Stomach smooth muscle (tissue), 2 donors: ENCODE data around the gene REM2.

ENCODE experiments used
- H3K27ac ChIP-seq: one replicate; pipeline ENCODE4 v1.7.0; 2013; ENCODE audit warnings: mild to moderate bottlenecking, low read length, inconsistent platforms
- H3K27me3 ChIP-seq, 2 donors: one replicate each; pipeline ENCODE4 v1.7.0; 2013; ENCODE audit warnings: low read length in 2 of 2; ENCODE audit not compliant: insufficient read depth in 2 of 2, control insufficient read depth in 1 of 2
- H3K36me3 ChIP-seq, 2 donors: one replicate each; pipeline ENCODE4 v1.7.0; 2013; ENCODE audit warnings: low read length in 2 of 2; ENCODE audit not compliant: control insufficient read depth in 2 of 2, insufficient read depth in 2 of 2
- H3K4me1 ChIP-seq: one replicate; pipeline ENCODE4 v1.7.0; 2013; ENCODE audit warnings: low read length; ENCODE audit not compliant: control insufficient read depth, insufficient read depth
- H3K4me3 ChIP-seq, 2 donors: one replicate each; pipeline ENCODE4 v1.7.0; 2013; ENCODE audit warnings: low read length in 2 of 2
- H3K9ac ChIP-seq, 2 donors: one replicate each; pipeline ENCODE4 v1.7.0; 2013; ENCODE audit warnings: low read length in 2 of 2, mild to moderate bottlenecking in 1 of 2
- H3K9me3 ChIP-seq, 2 donors: one replicate each; pipeline ENCODE4 v1.7.0; 2013; ENCODE audit warnings: low read length in 2 of 2; ENCODE audit not compliant: control insufficient read depth in 2 of 2
- donor health status: healthy.
- donor health status: Pancreatic carcinoma.

REM2 gene

DNA sequence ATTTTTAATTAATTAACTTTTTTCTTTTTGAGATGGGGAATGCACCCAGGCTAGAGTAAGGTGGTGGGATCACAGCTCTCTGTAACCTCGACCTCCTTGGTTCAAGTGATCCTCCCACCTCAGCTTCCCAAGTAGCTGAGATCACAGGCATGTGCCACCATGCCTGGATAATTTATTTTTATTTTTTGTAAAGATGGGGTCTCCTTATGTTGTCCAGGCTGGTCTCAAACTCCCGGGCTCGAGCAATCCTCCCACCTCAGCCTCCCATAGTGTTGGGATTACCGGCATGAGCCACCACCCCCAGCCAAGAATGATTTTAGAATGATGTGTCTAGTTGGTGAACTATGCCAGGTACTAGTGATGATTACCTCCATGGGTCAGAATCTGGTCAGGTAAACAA lies 18.0 kb upstream of the REM2 start:
- no peaks in the 10 kb centered on the region for H3K36me3 ChIP-seq
- H3K4me3 ChIP-seq, result no peak overlapping the region
- H3K4me1 ChIP-seq, result peaks cover 4% of the 10 kb centered on the region
- no peaks in the 10 kb centered on the region for H3K9me3 ChIP-seq
- H3K27ac ChIP-seq, result no peak overlapping the region
- no peak overlapping the region for H3K9ac ChIP-seq
- no peaks in the 10 kb centered on the region for H3K27me3 ChIP-seq

DNA sequence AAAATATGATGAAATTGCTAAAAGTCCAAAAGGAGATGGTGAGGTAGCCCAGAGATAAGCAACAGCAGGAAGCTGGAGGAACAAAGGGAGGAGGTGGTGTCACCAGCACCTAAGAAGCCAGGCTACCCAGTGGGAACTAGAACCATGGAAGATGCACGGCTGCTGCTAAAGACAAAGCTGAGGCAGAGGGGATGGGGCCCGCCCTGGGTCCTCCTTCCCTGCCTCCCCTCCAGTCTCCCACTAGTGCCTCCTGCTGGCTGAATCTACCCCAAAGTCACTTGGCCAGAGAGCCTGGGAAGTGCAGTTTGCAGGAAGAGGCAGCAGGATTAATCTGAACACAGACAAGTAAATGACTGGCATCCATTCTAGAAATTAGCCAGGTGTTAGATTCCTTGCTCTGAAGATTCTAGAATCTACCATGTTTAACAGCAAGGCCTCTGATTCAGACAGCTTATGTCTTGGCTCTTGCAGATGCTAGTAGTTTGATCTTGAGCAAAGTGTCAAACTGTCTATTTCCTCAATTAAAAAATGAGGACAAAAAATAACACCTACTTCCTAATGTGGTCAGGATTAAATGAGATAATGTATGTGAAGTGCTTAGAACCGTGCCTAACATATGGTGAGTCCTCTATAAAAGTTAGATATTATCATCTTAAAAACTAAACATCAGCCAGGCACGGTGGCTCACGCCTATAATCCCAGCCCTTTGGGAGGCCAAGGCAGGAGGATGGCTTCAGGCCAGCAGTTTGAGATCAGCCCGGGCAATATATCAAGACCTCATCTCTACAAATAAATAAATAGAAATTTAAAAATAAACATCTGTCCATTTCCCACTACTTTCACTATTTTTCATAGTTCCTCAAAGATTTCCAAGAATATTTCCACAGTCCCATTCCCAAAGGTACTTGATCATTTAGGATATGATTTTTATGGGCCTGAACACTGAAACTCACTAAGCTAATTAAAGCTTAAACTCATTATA lies 17.3 kb upstream of the REM2 start:
- Histone ChIP-seq H3K4me3 (no peak overlapping the region), H3K27me3 (no peaks in the 10 kb centered on the region), H3K27ac (no peak overlapping the region), H3K9ac (no peak overlapping the region), H3K4me1 (peaks cover 9% of the 10 kb centered on the region), H3K36me3 (no peaks in the 10 kb centered on the region), H3K9me3 (no peaks in the 10 kb centered on the region)

DNA sequence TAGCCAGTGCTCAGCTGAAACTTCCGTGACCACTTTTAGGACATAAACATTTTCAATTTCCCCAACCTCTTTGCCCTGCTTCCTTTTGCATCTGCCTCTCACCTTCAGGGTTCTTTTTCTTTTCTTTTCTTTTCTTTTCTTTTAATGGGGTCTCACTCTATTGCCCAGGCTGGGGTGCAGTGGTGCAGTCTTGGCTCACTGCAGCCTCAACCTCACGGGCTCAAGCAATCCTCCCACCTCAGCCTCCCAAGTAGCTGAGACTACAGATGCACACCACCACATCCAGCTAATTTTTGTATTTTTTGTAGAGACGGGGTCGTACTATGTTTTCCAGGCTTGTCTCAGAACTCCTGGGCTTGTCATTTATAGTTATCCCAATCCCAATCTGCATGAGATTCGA lies 16.1 kb upstream of the REM2 start:
- Histone ChIP-seq H3K4me3 (no peak overlapping the region), H3K9me3 (no peaks in the 10 kb centered on the region), H3K9ac (no peak overlapping the region), H3K36me3 (no peaks in the 10 kb centered on the region), H3K4me1 (peaks cover 14% of the 10 kb centered on the region), H3K27ac (no peak overlapping the region), H3K27me3 (no peaks in the 10 kb centered on the region)

DNA sequence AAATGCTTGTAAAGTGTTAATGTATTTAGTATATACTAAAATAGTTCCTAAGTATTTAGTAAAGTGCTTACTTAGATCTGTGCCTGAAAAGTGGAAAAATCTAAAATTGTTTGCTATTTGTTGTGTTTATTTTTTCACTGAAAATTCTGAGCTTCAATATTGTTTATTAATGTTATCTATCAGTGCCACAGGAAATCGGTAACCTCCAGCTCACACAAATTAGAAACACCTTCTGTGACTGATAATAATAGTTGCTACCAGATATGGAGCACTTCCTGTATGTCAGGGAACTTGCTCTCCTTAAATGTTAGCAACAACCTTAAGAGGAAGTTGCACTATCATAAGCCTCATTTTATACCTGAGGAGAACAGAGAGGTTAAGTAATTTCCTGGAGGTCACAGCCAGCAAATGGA lies 12.2 kb upstream of the REM2 start:
- peaks cover 31% of the 10 kb centered on the region for H3K4me1 ChIP-seq
- H3K27me3 ChIP-seq, result no peaks in the 10 kb centered on the region
- no peaks in the 10 kb centered on the region for H3K9me3 ChIP-seq
- peak overlapping the region; percentile 96 for H3K27ac ChIP-seq
- peak overlapping the region; percentile 90 to 91 for H3K9ac ChIP-seq
- H3K36me3 ChIP-seq, result peaks cover 17 to 19% of the 10 kb centered on the region in 2 donors
- peak overlapping the region; percentile 81 to 88 for H3K4me3 ChIP-seq

DNA sequence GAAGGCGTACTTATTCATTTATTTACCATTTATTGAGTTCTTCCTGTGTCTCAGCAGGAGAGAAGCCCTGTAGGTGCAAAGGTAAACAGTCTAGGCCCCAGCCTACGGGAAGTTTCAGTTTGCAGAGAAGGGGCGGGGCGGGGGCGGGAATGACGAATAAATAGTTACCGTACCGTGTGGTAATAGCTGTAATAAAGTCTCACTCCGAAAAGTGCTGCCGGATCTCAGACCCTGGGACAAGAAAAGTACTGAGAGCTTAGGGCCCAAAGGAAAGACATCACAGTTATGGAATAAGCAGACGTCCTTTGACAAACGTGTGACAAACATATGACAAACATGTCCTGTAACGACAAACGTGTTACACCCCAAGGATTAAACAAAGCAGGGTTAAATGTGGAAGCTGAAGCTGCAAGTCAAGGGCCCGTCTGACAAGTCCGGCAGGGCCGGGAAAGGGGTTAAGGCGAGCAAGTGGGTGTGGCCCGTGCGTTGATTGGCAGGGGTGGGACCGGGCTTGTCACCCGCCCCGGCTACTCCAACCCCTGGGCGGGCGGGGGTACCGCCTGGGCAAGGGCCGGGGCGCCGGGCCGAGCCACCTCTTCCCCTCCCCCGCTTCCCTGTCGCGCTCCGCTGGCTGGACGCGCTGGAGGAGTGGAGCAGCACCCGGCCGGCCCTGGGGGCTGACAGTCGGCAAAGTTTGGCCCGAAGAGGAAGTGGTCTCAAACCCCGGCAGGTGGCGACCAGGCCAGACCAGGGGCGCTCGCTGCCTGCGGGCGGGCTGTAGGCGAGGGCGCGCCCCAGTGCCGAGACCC lies 11.6 kb upstream of the REM2 start, which contains the start of gene LRP10:
Gene LRP10 (plus strand): TSS at position 517 of the 809 bp plus-strand sequence. CDS start 564 bp downstream, outside the sequence.
- H3K36me3 ChIP-seq, result peaks cover 23 to 25% of the 10 kb centered on the region in 2 donors
- H3K4me1 ChIP-seq, result peaks cover 34% of the 10 kb centered on the region
- H3K9ac ChIP-seq, result peak within 1 kb of the TSS; percentile 90 to 91

DNA sequence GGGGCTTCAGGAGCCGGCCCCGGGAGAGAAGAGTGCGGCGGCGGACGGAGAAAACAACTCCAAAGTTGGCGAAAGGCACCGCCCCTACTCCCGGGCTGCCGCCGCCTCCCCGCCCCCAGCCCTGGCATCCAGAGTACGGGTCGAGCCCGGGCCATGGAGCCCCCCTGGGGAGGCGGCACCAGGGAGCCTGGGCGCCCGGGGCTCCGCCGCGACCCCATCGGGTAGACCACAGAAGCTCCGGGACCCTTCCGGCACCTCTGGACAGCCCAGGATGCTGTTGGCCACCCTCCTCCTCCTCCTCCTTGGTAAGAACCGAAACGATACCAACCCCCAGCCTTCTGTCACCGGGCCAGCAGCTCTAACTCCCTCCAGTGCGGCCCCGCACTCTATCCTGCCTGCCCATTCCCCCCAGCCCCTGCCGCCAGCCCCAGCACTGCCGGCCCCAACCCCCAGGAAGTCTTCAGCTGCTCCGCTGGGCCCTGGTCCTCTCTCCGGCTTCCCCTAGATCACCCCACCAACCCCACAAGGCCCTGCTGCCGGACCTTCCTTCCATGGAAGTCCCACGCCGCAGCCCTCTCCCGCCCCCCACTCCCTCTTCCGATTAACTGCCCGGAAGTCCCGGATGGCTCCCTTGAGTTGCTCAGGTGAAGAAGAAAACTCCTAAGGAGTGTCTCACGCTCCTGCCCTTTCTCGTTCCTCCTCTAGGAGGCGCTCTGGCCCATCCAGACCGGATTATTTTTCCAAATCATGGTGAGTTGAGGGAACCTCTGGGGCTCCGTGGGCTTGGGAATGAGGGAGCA lies 10.8 kb upstream of the REM2 start:
- Histone ChIP-seq H3K36me3 (peaks cover 30 to 32% of the 10 kb centered on the region in 2 donors), H3K9ac (peak overlapping the region; percentile 90 to 91), H3K9me3 (no peaks in the 10 kb centered on the region), H3K27ac (peak overlapping the region; percentile 96), H3K27me3 (no peaks in the 10 kb centered on the region), H3K4me3 (peak overlapping the region; percentile 81 to 88), H3K4me1 (peaks cover 34% of the 10 kb centered on the region)

More for the DNA sequence above, 11.6 kb upstream of the REM2 start, which contains the start of gene LRP10:
- Histone ChIP-seq H3K27me3 (no peaks in the 10 kb centered on the region), H3K9me3 (no peaks in the 10 kb centered on the region), H3K4me3 (peak within 1 kb of the TSS; percentile 81 to 88), H3K27ac (peak within 1 kb of the TSS; percentile 96)

DNA sequence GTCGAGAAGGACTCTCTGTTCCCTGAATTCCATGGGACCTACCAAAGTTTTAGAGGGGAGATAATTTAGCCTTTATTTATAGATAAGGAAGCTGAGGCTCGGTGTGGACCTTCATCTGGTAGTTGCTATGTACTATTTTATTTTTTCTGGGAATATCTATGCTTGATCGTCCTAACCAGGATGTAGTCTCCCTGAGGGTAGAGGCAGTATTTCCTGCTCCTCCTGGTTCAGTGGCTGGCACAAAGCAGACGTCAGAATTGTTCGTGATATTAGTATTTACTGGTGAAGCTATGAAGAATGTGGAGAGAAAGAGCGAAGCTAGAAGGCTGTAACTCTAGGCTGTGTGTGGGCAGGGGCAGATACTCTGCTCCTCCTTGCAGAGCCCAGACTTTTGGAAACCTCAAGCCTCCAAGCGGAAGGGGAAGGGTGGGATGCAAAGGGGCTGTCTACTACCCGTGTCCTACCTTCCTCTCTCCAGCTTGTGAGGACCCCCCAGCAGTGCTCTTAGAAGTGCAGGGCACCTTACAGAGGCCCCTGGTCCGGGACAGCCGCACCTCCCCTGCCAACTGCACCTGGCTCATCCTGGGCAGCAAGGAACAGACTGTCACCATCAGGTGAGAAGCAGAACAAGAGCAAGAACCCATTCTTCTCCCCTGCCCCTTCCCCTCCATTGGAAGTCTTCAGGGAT lies 10.0 kb upstream of the REM2 start:
- peak overlapping the region; percentile 81 to 88 for H3K4me3 ChIP-seq
- H3K27me3 ChIP-seq, result no peaks in the 10 kb centered on the region
- H3K27ac ChIP-seq, result peak overlapping the region; percentile 96
- H3K36me3 ChIP-seq, result peaks cover 37 to 39% of the 10 kb centered on the region in 2 donors
- no peaks in the 10 kb centered on the region for H3K9me3 ChIP-seq
- H3K9ac ChIP-seq, result peak overlapping the region; percentile 90 to 91
- peaks cover 34% of the 10 kb centered on the region for H3K4me1 ChIP-seq

DNA sequence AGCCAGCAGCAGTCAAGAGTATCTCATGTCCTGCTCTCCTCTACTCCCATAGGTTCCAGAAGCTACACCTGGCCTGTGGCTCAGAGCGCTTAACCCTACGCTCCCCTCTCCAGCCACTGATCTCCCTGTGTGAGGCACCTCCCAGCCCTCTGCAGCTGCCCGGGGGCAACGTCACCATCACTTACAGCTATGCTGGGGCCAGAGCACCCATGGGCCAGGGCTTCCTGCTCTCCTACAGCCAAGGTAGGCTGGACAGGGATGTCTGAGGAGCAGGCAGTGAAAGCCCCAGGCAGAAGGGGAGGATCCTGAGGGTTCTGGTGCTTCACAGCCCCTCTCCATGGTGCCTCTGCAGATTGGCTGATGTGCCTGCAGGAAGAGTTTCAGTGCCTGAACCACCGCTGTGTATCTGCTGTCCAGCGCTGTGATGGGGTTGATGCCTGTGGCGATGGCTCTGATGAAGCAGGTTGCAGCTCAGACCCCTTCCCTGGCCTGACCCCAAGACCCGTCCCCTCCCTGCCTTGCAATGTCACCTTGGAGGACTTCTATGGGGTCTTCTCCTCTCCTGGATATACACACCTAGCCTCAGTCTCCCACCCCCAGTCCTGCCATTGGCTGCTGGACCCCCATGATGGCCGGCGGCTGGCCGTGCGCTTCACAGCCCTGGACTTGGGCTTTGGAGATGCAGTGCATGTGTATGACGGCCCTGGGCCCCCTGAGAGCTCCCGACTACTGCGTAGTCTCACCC lies 7.8 kb upstream of the REM2 start:
- H3K27ac ChIP-seq, result no peak overlapping the region
- no peak overlapping the region for H3K9ac ChIP-seq
- H3K4me1 ChIP-seq, result peaks cover 28% of the 10 kb centered on the region
- no peaks in the 10 kb centered on the region for H3K9me3 ChIP-seq
- no peaks in the 10 kb centered on the region for H3K27me3 ChIP-seq
- peaks cover 44 to 45% of the 10 kb centered on the region in 2 donors for H3K36me3 ChIP-seq
- no peak overlapping the region for H3K4me3 ChIP-seq

DNA sequence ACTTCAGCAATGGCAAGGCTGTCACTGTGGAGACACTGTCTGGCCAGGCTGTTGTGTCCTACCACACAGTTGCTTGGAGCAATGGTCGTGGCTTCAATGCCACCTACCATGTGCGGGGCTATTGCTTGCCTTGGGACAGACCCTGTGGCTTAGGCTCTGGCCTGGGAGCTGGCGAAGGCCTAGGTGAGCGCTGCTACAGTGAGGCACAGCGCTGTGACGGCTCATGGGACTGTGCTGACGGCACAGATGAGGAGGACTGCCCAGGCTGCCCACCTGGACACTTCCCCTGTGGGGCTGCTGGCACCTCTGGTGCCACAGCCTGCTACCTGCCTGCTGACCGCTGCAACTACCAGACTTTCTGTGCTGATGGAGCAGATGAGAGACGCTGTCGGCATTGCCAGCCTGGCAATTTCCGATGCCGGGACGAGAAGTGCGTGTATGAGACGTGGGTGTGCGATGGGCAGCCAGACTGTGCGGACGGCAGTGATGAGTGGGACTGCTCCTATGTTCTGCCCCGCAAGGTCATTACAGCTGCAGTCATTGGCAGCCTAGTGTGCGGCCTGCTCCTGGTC lies 7.2 kb upstream of the REM2 start:
- H3K4me3 ChIP-seq, result no peak overlapping the region
- no peak overlapping the region for H3K9ac ChIP-seq

More for the DNA sequence above, 7.2 kb upstream of the REM2 start:
- H3K4me1 ChIP-seq, result peaks cover 24% of the 10 kb centered on the region
- H3K36me3 ChIP-seq, result peaks cover 44 to 45% of the 10 kb centered on the region in 2 donors
- H3K27me3 ChIP-seq, result no peaks in the 10 kb centered on the region
- H3K27ac ChIP-seq, result no peak overlapping the region
- H3K9me3 ChIP-seq, result no peaks in the 10 kb centered on the region
